ENCODE results near the gene KHK.

DNA sequence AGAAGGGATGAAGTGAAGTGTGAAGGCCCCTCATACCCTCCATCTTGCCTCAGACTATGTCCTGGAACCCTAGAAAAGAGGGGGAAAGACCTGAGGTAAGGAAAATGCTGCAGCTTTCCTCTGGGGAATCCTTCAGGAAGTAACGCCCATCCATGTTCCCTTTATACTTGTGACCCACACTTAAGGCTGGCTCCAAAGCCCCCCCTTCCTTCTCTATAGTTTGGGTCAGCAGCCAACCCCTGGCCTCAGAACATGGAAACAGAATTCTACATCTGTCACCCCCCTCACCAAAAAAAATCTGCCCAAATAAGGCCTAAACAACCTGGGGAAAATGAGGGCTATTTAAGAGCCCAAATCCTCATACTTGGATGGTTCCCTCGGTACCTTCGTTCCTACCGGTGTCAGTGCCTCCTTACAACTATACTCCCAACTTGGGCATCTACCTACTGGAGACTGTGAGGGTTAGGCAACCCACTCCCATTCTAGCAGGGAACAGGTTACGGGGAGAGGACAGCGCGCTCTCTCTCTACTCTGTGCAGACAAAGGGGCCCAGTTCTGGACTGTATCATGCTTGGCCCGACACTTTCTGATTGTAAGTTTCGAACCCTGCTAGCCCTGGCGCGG is 15.8 kb upstream of the KHK start:
- TF ChIP-seq, protein P1, sequence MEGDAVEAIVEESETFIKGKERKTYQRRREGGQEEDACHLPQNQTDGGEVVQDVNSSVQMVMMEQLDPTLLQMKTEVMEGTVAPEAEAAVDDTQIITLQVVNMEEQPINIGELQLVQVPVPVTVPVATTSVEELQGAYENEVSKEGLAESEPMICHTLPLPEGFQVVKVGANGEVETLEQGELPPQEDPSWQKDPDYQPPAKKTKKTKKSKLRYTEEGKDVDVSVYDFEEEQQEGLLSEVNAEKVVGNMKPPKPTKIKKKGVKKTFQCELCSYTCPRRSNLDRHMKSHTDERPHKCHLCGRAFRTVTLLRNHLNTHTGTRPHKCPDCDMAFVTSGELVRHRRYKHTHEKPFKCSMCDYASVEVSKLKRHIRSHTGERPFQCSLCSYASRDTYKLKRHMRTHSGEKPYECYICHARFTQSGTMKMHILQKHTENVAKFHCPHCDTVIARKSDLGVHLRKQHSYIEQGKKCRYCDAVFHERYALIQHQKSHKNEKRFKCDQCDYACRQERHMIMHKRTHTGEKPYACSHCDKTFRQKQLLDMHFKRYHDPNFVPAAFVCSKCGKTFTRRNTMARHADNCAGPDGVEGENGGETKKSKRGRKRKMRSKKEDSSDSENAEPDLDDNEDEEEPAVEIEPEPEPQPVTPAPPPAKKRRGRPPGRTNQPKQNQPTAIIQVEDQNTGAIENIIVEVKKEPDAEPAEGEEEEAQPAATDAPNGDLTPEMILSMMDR (IDR thresholded peaks at IDR 0.05), result no peak
- no peak; the same call in 1 of the 2 replicates for TF ChIP-seq TCF7L2 (IDR thresholded peaks at IDR 0.05; ENCODE audit: low read depth, low read length)

Data from Panc1 (cell line).